ENCODE data around the gene TRAPPC2.

TRAPPC2 gene

GRCh38 chrX:13734278-13735172, at the start of gene TRAPPC2, which contains the start of gene OFD1:
Gene TRAPPC2, minus strand, starts transcription at chrX:13734620. Its CDS starts 14,657 bp downstream, at chrX:13719963.
Gene OFD1, plus strand, starts transcription at chrX:13734748. Its CDS starts 324 bp downstream, at chrX:13735072.
- DNase-seq (ENCODE audit: low read depth, low spot score): peak; percentile 78

GRCh38 chrX:13780868-13781427, 46.5 kb upstream of the TRAPPC2 start:
- no peak for DNase-seq (ENCODE audit: low read depth, low spot score)

GRCh38 chrX:13778916-13779315, 44.5 kb upstream of the TRAPPC2 start:
- no peak for DNase-seq (ENCODE audit: low read depth, low spot score)

GRCh38 chrX:13776387-13776786, 42.0 kb upstream of the TRAPPC2 start:
- no peak for DNase-seq (ENCODE audit: low read depth, low spot score)

- DNase-seq (ENCODE audit: low read depth, low spot score): no peak
Measured at GRCh38 chrX:13775837-13776236, 41.4 kb upstream of the TRAPPC2 start.

- no peak for DNase-seq (ENCODE audit: low read depth, low spot score)
Measured at GRCh38 chrX:13774696-13775095, 40.3 kb upstream of the TRAPPC2 start.

- DNase-seq (ENCODE audit: low read depth, low spot score): no peak
Measured at GRCh38 chrX:13770013-13770535, 35.7 kb upstream of the TRAPPC2 start.

GRCh38 chrX:13768939-13769338, 34.5 kb upstream of the TRAPPC2 start:
- no peak for DNase-seq (ENCODE audit: low read depth, low spot score)

- DNase-seq (ENCODE audit: low read depth, low spot score): no peak
Measured at GRCh38 chrX:13764765-13765164, 30.3 kb upstream of the TRAPPC2 start.

- no peak for DNase-seq (ENCODE audit: low read depth, low spot score)
Measured at GRCh38 chrX:13764281-13764680, 29.9 kb upstream of the TRAPPC2 start.

- DNase-seq (ENCODE audit: low read depth, low spot score): no peak
Measured at GRCh38 chrX:13763489-13763888, 29.1 kb upstream of the TRAPPC2 start.

- DNase-seq (ENCODE audit: low read depth, low spot score): no peak
Measured at GRCh38 chrX:13761606-13762414, 27.4 kb upstream of the TRAPPC2 start.

- no peak for DNase-seq (ENCODE audit: low read depth, low spot score)
Measured at GRCh38 chrX:13760426-13760825, 26.0 kb upstream of the TRAPPC2 start.

- no peak for DNase-seq (ENCODE audit: low read depth, low spot score)
Measured at GRCh38 chrX:13759152-13759718, 24.8 kb upstream of the TRAPPC2 start.

GRCh38 chrX:13756381-13756780, 22.0 kb upstream of the TRAPPC2 start:
- no peak for DNase-seq (ENCODE audit: low read depth, low spot score)

- no peak for DNase-seq (ENCODE audit: low read depth, low spot score)
Measured at GRCh38 chrX:13755254-13755653, 20.8 kb upstream of the TRAPPC2 start.

GRCh38 chrX:13754765-13755164, 20.3 kb upstream of the TRAPPC2 start:
- DNase-seq (ENCODE audit: low read depth, low spot score): no peak

- no peak for DNase-seq (ENCODE audit: low read depth, low spot score)
Measured at GRCh38 chrX:13752646-13753045, 18.2 kb upstream of the TRAPPC2 start.

GRCh38 chrX:13752141-13752540, 17.7 kb upstream of the TRAPPC2 start:
- no peak for DNase-seq (ENCODE audit: low read depth, low spot score)

GRCh38 chrX:13750812-13751211, 16.4 kb upstream of the TRAPPC2 start:
- DNase-seq (ENCODE audit: low read depth, low spot score): no peak

- DNase-seq (ENCODE audit: low read depth, low spot score): no peak
Measured at GRCh38 chrX:13750204-13750603, 15.8 kb upstream of the TRAPPC2 start.

- DNase-seq (ENCODE audit: low read depth, low spot score): no peak
Measured at GRCh38 chrX:13748486-13748885, 14.1 kb upstream of the TRAPPC2 start.
